ENCODE measurements around the gene RBM14.
"Not testable (repeated sequence)": the region's sequence is repeated elsewhere in the genome, so short reads cannot be mapped to it uniquely, and the experiment has no call there.

Gene RBM14

GRCh38 chr11:66616379-66617154, at the start of gene RBM14:
TSS of gene RBM14 (plus strand) at chr11:66616630. CDS start at chr11:66616721, 91 bp downstream.
- peak; percentile 100 for DNase-seq

GRCh38 chr11:66567787-66568123, 48.7 kb upstream of the RBM14 start:
- DNase-seq: no peak

GRCh38 chr11:66568124-66568916, 48.1 kb upstream of the RBM14 start, which contains the start of gene CTSF:
TSS of gene CTSF (minus strand) at chr11:66568606. CDS start at chr11:66568486, 120 bp downstream.
- peak; percentile 66 for DNase-seq

GRCh38 chr11:66569076-66569475, 47.4 kb upstream of the RBM14 start:
- no peak for DNase-seq

- DNase-seq: no peak
Observed at GRCh38 chr11:66570079-66570849, 46.2 kb upstream of the RBM14 start.

GRCh38 chr11:66570850-66571180, 45.6 kb upstream of the RBM14 start:
- DNase-seq: no peak

- DNase-seq: peak; percentile 65
Observed at GRCh38 chr11:66579017-66579606, 37.3 kb upstream of the RBM14 start.

GRCh38 chr11:66580803-66581202, 35.6 kb upstream of the RBM14 start:
- no peak for DNase-seq

- DNase-seq: no peak
Observed at GRCh38 chr11:66581261-66581660, 35.2 kb upstream of the RBM14 start.

GRCh38 chr11:66582565-66583147, 33.8 kb upstream of the RBM14 start:
- not testable (repeated sequence) for DNase-seq

- not testable (repeated sequence) for DNase-seq
Observed at GRCh38 chr11:66585447-66585846, 31.0 kb upstream of the RBM14 start.

GRCh38 chr11:66586136-66586535, 30.3 kb upstream of the RBM14 start:
- DNase-seq: no peak

- not testable (repeated sequence) for DNase-seq
Observed at GRCh38 chr11:66589315-66589714, 27.1 kb upstream of the RBM14 start.

GRCh38 chr11:66589996-66590675, 26.3 kb upstream of the RBM14 start:
- DNase-seq: no peak

- no peak for DNase-seq
Observed at GRCh38 chr11:66591175-66591574, 25.3 kb upstream of the RBM14 start.

GRCh38 chr11:66592457-66593302, 23.8 kb upstream of the RBM14 start, which contains the start of the genes CCDC87 and CCS:
TSS of gene CCDC87 (minus strand) at chr11:66593063. CDS start at chr11:66593015, 48 bp downstream.
TSS of gene CCS (plus strand) at chr11:66593185. CDS start at chr11:66593262, 77 bp downstream.
- DNase-seq: peak; percentile 98

- DNase-seq: no peak
Observed at GRCh38 chr11:66593303-66593635, 23.2 kb upstream of the RBM14 start.

GRCh38 chr11:66593650-66594049, 22.8 kb upstream of the RBM14 start:
- DNase-seq: no peak

- no peak for DNase-seq
Observed at GRCh38 chr11:66595245-66595904, 21.1 kb upstream of the RBM14 start.

GRCh38 chr11:66598993-66599392, 17.4 kb upstream of the RBM14 start:
- no peak for DNase-seq

Data from activated CD4-positive, alpha-beta T cell treated with anti-CD3 and anti-CD28 coated beads, Interleukin-2, amount 50 U/mL, for 16 hours (primary cell).